IPS-NIHi7 (cell line): ENCODE data around the gene RAP2B.
"Not testable (repeated sequence)": the region's sequence is repeated elsewhere in the genome, so short reads cannot be mapped to it uniquely, and the experiment has no call there.

Source experiments
- DNase-seq: peaks from one replicate; pipeline ENCODE4 v3.0.0; 2012; ENCODE audit warnings: mixed read lengths; ENCODE audit errors: extremely low spot score

Gene RAP2B

DNA sequence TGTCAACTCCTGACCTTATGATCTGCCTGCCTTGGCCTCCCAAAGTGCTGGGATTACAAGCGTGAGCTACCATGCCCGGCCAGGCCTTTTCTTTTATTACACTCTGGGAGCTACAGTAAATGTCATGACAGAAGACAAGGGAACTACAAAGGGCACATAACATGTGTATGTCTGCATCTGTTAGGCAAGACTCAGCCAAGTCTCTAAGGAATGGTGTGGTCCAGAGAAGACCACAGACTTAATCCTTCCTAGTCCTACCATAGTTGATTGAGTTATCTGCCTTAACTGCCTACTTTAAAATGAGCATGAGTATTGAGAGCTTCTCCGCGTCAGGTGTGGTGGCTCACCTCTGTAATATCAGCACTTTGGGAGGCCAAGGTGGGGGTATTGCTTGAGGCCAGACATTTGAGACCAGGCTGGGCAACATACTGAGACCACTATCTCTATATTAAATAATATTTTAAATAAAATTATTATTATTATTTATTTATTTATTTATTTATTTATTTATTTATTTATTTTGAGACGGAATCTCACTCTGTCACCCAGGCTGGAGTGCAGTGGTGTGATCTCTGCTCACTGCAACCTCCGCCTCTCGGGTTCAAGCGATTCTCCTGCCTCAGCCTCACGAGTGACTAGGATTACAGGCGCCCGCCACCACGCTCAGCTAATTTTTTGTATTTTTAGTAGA is 31.9 kb downstream of the RAP2B start:
- DNase-seq, result not testable (repeated sequence)

DNA sequence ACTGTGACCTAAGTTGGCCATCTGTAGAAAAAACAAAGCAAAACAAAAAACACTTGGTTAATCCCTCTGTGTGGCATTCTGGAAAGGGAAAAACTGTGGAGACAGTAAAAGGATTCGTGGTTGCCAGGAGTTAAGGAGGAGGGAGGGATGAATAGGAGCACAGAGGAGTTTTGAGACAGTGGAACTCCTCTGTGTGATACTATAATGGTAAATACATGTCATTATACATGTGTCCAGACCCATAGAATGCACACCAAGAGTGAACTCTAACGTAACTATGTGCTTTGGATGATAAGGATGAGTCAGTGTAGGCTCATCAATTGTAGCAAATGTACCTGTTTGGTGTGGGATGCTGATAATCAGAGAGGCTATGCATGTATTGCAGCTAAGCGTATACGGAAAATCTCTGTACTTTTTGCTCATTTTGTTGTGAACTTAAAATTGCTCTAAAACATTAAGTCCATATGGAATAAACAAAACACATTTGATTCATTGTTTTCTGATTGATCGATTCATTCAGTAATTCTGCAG is 33.4 kb downstream of the RAP2B start:
- DNase-seq, result no peak

DNA sequence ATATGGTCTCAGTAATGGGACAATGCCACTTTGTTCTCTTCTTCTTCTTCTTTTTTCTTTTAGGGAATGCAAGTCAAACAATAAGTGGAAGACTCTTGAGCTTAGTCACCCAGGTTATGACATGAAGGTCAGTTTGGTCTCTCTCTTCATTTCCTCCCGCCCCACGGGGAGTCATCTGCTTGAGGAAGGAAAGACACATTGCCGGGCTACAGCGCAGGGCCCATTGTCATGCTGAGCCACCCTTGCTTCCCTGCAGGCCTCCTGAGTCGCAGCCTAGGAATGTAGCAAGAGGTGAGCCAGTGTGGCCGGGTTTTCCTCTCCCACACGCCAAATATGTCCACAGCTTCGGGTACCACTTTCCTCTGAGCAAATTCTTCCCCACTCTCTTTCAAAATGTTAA is 47.6 kb downstream of the RAP2B start:
- peak; percentile 78 for DNase-seq

DNA sequence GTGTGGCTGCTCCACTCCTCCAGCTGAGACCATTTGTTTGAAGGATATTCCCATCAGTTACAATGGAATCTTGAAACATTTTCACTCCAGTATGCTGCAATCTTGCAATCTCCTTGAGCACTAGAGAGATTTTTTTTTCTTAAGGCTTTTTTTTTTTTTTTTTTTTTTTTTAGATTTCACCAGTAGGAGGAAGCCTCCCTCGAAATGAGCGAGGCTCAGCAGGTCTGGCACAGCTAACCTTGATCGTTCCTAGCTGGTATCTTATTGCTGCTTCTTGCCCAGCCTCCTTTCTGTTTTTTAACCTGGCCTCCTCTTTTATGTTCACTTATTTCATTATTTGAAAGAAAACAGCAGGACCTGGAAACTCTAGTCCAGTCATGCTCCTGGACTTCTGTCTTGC is 48.1 kb downstream of the RAP2B start:
- peak; percentile 27 for DNase-seq

DNA sequence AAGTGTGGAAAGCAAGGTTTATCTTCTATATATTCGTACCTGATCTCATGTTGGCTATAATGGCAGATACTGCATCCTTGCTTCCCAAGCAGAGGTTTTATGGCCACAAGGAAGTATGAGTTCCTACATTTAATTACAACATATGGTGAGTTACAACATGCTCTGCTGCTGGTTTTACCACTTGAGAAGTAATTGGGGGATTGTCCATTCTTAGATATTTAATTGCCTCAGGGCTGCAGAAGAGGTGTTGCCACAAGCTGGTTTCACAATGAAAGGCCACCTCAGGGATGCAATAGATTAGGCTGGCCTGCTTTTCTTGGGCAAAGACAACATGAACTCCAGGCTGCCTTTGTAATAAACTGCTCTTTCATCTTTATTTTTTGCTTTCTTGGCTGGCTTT is 48.6 kb downstream of the RAP2B start:
- DNase-seq, result no peak

DNA sequence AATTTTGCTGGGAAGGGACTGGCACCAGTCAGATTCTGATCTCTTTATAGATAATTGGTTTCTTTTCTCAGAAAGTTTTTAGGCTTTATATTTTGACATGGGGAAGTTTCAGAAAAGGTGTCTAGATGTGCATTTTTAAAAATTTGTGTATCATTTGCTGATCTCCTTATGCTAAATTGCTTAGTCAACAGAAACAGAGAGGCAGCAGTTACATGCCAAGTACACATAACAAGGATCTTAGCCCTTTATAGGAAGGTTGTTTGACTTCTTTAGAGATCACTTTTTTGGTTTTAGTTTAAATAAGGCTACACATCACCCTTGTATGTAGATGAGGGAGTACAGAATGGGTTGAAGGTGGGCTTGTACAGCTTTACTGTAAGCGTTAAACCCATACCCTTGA is 53.5 kb downstream of the RAP2B start:
- no peak for DNase-seq

DNA sequence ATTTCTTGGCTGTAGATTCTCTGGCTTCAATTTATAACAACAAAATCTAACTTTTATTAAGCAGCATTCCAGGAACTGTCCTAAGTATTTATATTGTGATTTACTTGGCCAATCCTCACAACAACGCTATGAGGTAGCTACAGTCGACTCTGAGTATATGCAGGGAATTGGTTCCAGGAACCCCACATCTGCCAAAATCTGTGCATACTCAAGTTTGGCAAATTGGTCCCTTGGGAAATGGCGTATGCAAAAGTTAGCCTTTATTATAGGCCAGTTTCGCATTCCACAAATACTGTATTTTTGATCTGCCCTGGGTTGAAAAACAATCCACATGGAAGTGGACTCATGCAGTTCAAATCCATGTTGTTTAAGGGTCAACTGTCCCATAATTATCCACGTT is 53.9 kb downstream of the RAP2B start:
- no peak for DNase-seq

DNA sequence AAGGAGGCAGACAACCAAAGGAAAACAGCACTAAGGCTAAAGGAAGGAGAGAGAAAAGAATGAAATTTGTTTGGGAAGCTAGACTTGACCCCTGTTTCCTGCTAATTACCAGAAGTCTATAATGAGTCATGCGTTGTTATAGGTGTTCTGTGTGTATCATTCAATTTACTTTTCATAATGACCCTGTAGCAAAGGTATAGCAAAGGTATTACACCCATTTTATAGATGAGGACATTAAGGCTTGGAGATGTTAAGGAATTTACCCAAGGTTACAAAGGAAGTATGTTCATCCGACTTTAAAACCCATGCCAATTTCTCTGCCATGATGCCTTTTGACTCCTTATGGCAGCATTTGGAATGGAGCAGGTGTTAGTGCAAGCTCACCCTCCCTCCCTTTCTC is 54.9 kb downstream of the RAP2B start:
- DNase-seq, result no peak

DNA sequence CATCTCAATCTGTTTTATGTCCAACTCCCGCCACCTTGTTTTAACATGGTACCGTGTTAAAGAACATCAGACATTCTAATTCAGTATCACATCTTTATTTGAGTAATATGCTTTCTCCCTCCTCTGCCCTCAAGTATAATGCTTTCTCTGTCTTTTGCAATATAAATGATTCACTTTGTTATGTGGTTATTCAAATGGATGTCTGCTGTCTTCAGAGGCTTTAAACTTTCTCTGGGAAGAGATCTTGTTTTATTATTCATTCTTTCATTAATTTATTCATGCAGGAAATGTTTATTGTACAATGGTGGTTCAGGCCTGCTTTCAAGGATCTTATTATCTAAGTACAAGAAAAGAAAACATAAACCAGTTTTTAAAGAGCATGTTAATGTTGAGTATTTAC is 57.1 kb downstream of the RAP2B start:
- DNase-seq, result no peak
